T-helper 22 cell (primary cell): Measurements from ENCODE around the gene PZP.
"Not testable (repeated sequence)": the region's sequence is repeated elsewhere in the genome, so short reads cannot be mapped to it uniquely, and the experiment has no call there.

Experiments
- DNase-seq: peaks from one replicate; pipeline ENCODE4 v3.0.0-alpha.2; 2020; ENCODE audit warnings: low read depth

PZP gene

GRCh38 chr12:9180810-9181209, 27.4 kb downstream of the PZP start:
- no peak for DNase-seq

DNA sequence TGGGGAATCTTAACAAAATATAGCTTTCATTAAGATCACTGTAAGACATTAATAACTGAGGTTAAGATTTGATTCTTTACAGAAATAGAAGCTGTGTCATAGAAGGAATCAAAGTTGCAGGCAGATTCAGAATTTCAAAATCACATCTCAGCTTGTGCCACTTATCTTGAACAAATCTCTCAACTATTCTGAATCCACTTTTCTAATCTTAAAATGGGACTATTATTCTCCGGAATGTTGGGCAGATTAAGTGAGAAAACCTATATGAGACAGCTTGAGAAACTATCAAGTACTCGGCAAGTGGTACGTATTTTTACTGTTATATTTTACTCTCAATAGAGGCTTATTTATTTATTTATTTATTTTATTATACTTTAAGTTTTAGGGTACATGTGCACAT, 28.4 kb downstream of the PZP start:
- DNase-seq = no peak

GRCh38 chr12:9169979-9170634, 38.1 kb downstream of the PZP start:
- no peak for DNase-seq

DNA sequence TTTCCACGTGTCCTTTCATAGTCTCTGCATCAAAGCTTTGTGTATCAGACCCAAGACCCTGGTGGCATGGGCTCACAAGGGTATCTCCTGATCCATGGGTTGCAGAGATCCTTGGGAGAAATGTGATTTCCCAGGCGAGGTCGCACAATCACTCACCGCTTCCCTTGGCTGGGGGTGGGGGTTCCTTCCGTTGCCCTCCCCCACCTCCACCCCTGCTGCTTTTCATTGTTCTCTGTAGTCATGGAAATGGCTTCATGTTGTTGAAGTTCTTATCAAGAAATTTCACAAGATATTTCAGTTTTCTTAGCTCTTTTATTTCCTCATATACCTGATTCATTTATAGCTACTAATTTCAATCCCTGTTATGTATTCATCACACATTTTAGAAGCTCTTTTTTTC, 40.9 kb downstream of the PZP start:
- DNase-seq = not testable (repeated sequence)

DNA sequence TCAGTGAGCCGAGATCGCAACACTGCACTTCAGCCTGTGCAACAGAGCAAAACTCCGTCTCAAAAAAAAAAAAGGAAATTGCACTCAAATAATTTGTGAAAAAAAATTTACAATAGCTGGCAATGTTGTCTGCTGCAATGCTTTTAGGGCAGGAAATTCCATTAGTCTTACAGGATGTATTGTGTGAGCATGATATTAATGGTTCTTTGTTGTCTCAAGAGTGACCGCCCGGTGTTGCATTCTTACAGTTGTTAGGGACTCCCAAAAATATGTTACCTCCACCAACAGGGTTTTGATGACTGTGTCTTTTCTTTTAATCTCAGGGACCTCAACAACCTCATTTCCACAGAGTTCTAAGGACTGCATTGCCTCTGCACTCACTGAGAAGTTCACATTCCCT, 44.8 kb downstream of the PZP start:
- no peak for DNase-seq

DNA sequence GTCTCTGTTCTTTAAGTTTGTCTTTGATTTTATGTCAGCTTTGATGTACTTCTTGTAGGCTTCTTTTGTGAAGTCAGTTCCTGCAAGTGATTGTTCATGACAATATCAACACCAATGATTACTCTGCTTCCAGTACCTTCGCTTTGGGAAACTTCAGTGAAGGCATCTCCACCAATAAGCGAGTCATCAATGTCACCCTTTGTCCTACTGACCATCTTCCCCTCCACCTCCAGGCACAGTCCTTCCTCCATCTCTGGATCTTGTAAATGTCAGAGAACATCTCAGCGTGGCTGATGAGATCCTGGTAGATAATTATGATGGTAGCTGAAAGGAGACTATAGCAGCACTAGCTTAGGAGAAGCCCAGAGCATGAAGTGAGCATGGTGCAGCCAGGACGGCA, 52.1 kb downstream of the PZP start:
- no peak for DNase-seq

GRCh38 chr12:9149372-9149771, 58.8 kb downstream of the PZP start:
- DNase-seq = no peak

GRCh38 chr12:9148926-9149325, 59.3 kb downstream of the PZP start:
- DNase-seq = no peak

DNA sequence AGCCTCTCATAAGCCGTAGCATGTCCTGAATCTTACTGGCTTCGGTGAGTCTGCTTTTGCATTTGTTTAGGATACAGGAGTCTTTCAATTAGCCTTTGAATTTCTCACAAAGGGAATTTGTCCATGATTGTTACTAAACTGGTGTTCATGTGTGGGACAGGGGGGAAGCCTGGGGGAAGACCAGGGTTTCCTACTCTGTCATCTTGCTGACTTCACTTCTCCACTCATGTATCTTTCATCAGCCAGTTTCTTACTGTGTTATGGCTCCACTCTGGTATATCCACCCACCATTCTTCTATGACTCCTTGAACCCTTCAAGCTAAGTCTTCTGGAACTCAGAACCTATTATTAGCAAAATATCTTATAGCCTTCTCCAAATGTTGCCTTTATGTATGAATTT, 60.7 kb downstream of the PZP start:
- no peak for DNase-seq

DNA sequence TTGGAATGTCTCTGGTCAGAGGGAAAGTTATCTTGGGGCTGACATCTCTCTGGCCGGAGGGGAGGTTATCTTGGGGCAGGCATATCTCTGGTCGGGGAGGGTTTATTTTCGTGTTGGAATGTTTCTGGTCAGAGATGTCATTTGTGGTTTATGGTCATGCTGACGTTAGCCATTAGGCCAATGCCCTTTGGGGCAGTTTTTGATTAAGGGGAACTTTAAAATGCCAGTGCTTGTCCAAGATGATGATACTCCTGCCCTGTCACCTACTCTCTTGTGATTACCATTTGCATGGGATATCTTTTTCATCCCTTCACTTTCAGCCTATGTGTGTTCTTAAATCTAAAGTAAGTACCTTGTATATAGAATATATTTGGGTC, 63.5 kb downstream of the PZP start:
- DNase-seq = no peak

- no peak for DNase-seq
Measured at GRCh38 chr12:9143929-9144729, 64.1 kb downstream of the PZP start.

- no peak for DNase-seq
Measured at GRCh38 chr12:9143137-9143536, 65.1 kb downstream of the PZP start.

DNA sequence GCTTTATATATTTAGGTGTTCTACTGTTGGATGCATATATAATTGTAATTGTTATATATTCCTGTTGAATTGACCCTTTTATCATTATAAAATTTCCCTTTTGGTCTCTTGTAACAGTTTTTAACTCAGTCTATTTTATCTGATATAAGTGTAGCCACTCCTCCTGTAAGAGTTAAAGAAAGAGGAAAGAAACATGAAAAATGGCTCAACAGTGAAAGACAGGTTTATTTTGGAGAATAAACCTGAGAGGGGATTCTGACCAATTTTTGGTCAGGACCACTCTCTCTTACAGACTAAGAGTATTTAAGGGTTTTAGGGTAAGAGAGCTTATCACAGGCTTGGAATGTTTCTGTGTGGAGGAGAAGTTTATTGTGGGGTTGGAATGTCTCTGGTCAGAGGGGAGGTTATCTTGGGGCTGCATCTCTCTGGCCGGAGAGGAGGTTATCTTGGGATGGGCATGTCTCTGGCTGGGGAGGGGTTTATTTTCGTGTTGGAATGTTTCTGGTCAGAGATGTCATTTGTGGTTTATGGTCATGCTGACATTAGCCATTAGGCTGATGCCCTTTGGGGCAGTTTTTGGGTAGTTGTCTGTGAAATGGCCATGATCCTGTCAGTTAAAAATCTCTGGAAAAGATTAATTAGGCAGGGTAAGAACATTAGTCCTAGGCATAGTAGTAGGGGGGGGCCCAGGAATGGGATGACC, 68.5 kb downstream of the PZP start:
- not testable (repeated sequence) for DNase-seq

- no peak for DNase-seq
Measured at GRCh38 chr12:9135903-9136310, 72.3 kb downstream of the PZP start.

DNA sequence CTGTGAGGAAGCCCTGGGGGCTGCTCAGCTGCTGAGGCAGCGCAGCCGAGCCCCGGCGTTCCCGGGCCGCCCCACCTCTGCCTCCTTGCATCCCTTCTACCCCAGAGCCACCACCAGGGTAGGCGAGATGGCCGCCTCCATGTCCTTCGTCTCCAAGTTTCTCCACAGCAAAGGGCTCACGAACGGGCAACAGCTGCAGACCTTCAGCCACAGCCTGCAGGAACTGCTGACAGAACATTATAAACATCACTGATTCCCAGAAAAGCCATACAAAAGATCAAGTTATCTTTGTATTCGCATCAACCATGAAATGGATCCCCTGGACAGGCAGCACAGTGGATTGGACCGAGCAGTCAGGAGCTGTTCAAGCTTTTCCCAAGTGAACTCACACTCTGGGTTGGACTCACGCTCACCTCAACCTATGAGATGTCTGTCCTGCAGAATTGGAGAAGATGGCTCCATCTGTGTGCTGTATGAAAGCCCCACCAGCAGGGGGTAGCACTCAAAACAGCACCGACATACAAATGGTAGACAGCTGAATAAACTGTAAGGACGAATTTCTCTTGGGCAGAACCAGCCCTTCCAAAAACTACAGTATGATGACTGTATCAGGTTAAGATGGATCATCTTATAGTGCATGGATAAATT, 73.1 kb downstream of the PZP start:
- no peak for DNase-seq

GRCh38 chr12:9133216-9133916, 74.8 kb downstream of the PZP start:
- DNase-seq = no peak

DNA sequence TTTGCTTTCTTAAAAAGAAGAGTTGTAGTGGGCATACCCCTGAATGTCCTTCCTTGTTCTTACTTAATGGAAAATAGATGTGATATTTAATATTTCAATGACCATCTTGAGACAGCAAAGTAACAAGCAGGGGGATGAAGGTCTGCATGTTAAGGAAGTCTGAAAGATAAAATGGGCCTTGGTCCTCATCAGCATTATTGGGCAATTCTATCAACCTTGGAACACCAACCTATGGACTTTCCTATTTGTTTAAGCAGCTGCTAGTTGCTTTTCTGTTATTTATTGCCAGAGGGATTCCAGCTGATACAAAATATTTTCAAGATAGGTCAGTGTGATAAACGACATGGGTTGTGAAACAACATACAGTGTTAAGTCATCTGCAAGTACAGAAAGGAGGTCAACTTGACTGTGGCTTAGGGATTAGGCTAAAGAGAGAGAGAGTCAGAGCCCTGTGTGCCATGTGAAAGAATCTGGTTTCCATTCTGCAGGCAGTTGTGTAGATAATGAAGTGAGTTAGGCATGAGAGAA, 76.1 kb downstream of the PZP start:
- no peak for DNase-seq

DNA sequence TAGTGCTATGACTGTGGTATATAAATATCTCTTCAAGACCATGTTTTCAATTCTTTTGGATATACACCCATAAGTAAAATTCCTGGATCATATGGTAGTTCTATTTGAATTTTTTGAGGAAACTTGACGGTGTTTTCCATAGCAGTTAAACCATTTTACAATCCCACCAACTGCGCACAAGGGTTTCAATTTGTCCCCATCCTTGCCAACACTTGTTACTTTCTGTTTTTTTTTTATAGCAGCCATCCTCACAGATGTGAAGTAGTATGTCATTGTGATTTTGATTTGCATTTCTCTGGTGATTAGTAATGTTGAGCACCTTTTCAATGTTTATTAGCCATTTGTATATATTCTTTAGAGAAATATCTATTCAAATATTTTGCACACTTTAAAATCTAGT, 78.0 kb downstream of the PZP start:
- DNase-seq = no peak

GRCh38 chr12:9127936-9128663, 80.1 kb downstream of the PZP start:
- no peak for DNase-seq

- DNase-seq = no peak
Measured at GRCh38 chr12:9127484-9127883, 80.7 kb downstream of the PZP start.

- no peak for DNase-seq
Measured at GRCh38 chr12:9124383-9125031, 83.7 kb downstream of the PZP start.
